ENCODE results near the gene SULT1A3. TPM values are rescaled to one million over a fixed set of nuclear protein-coding genes. Genes with fewer than 3 reads are reported as not detected.
"Not testable (repeated sequence)": the region's sequence is repeated elsewhere in the genome, so short reads cannot be mapped to it uniquely, and the experiment has no call there.

SULT1A3 gene
- total RNA-seq, result 14.9 and 16.3 TPM in 2 replicates
- long read RNA-seq, partial matches to known transcripts, result 0 of 3 reads
- long read RNA-seq, other reads (novel, unspliced or antisense), result 1 of 3 reads

GRCh38 chr16:30199049-30199448, at the start of gene SULT1A3:
Gene SULT1A3, plus strand, starts transcription at chr16:30199255. Its CDS starts 1,474 bp downstream, at chr16:30200729.
- H3K4me3 Mint-ChIP-seq (ENCODE audit: unreplicated experiment); H3K9me3 Mint-ChIP-seq (ENCODE audit: unreplicated experiment); H3K36me3 Mint-ChIP-seq (ENCODE audit: unreplicated experiment); H3K27me3 Mint-ChIP-seq (ENCODE audit: unreplicated experiment); DNase-seq (ENCODE audit: extremely low spot score, unreplicated experiment); H3K4me1 Mint-ChIP-seq (ENCODE audit: unreplicated experiment); H3K27ac Mint-ChIP-seq (ENCODE audit: unreplicated experiment): not testable (repeated sequence)

GRCh38 chr16:30151091-30151490, 48.0 kb upstream of the SULT1A3 start:
- Mint-ChIP-seq H3K36me3 (ENCODE audit: unreplicated experiment) (peaks cover 3% of the 10 kb centered on the region), H3K27me3 (ENCODE audit: unreplicated experiment) (no peaks in the 10 kb centered on the region), H3K27ac (ENCODE audit: unreplicated experiment) (no peak overlapping the region), H3K4me3 (ENCODE audit: unreplicated experiment) (no peak overlapping the region), H3K9me3 (ENCODE audit: unreplicated experiment) (peaks cover 9% of the 10 kb centered on the region), H3K4me1 (ENCODE audit: unreplicated experiment) (no peaks in the 10 kb centered on the region)
- no peak for DNase-seq (ENCODE audit: extremely low spot score, unreplicated experiment)
- TF ChIP-seq CTCF (IDR thresholded peaks at IDR 0.05), result no peak

- peaks cover 9% of the 10 kb centered on the region for H3K9me3 Mint-ChIP-seq (ENCODE audit: unreplicated experiment)
- H3K27me3 Mint-ChIP-seq (ENCODE audit: unreplicated experiment), result peaks cover 4% of the 10 kb centered on the region
- H3K36me3 Mint-ChIP-seq (ENCODE audit: unreplicated experiment), result peaks cover 3% of the 10 kb centered on the region
- no peak for DNase-seq (ENCODE audit: extremely low spot score, unreplicated experiment)
- no peaks in the 10 kb centered on the region for H3K4me1 Mint-ChIP-seq (ENCODE audit: unreplicated experiment)
- no peak overlapping the region for H3K27ac Mint-ChIP-seq (ENCODE audit: unreplicated experiment)
- H3K4me3 Mint-ChIP-seq (ENCODE audit: unreplicated experiment), result no peak overlapping the region
- TF ChIP-seq CTCF (IDR thresholded peaks at IDR 0.05), result no peak
Measured at GRCh38 chr16:30152517-30152916, 46.5 kb upstream of the SULT1A3 start.

GRCh38 chr16:30155188-30155587, 43.9 kb upstream of the SULT1A3 start:
- Mint-ChIP-seq H3K36me3 (ENCODE audit: unreplicated experiment) (no peaks in the 10 kb centered on the region), H3K27ac (ENCODE audit: unreplicated experiment) (no peak overlapping the region), H3K9me3 (ENCODE audit: unreplicated experiment) (no peaks in the 10 kb centered on the region), H3K4me1 (ENCODE audit: unreplicated experiment) (no peaks in the 10 kb centered on the region), H3K4me3 (ENCODE audit: unreplicated experiment) (no peak overlapping the region), H3K27me3 (ENCODE audit: unreplicated experiment) (peaks cover 4% of the 10 kb centered on the region)
- no peak for TF ChIP-seq CTCF (IDR thresholded peaks at IDR 0.05)
- DNase-seq (ENCODE audit: extremely low spot score, unreplicated experiment), result no peak

- Mint-ChIP-seq H3K9me3 (ENCODE audit: unreplicated experiment) (no peaks in the 10 kb centered on the region), H3K4me3 (ENCODE audit: unreplicated experiment) (no peak overlapping the region), H3K4me1 (ENCODE audit: unreplicated experiment) (no peaks in the 10 kb centered on the region), H3K27me3 (ENCODE audit: unreplicated experiment) (peaks cover 4% of the 10 kb centered on the region), H3K36me3 (ENCODE audit: unreplicated experiment) (no peaks in the 10 kb centered on the region), H3K27ac (ENCODE audit: unreplicated experiment) (no peak overlapping the region)
- TF ChIP-seq CTCF (IDR thresholded peaks at IDR 0.05), result no peak
- DNase-seq (ENCODE audit: extremely low spot score, unreplicated experiment), result no peak
Measured at GRCh38 chr16:30157214-30157613, 41.8 kb upstream of the SULT1A3 start.

GRCh38 chr16:30163538-30163937, 35.5 kb upstream of the SULT1A3 start:
- no peak overlapping the region for H3K27ac Mint-ChIP-seq (ENCODE audit: unreplicated experiment)
- no peaks in the 10 kb centered on the region for H3K4me1 Mint-ChIP-seq (ENCODE audit: unreplicated experiment)
- H3K27me3 Mint-ChIP-seq (ENCODE audit: unreplicated experiment), result no peaks in the 10 kb centered on the region
- TF ChIP-seq CTCF (IDR thresholded peaks at IDR 0.05), result no peak
- DNase-seq (ENCODE audit: extremely low spot score, unreplicated experiment), result no peak
- H3K9me3 Mint-ChIP-seq (ENCODE audit: unreplicated experiment), result no peaks in the 10 kb centered on the region
- H3K4me3 Mint-ChIP-seq (ENCODE audit: unreplicated experiment), result no peak overlapping the region
- H3K36me3 Mint-ChIP-seq (ENCODE audit: unreplicated experiment), result no peaks in the 10 kb centered on the region
